RWPE2 (cell line): Measurements from ENCODE around the gene SPIRE2.
A peak's percentile ranks its signal among the peaks of the same experiment; 100 is the strongest.

ENCODE experiments used
- ATAC-seq: fragments of 200-7000 bp; cut with Tn5 transposase; 3 replicates; pipeline ENCODE4 v1.9.1; 2021; ENCODE audit warnings: low read depth
- DNase-seq: peaks from one replicate; pipeline ENCODE4 v3.0.0-alpha.2; 2020; ENCODE audit warnings: low spot score
- H3K27ac ChIP-seq: fragments of 450-650 bp; 2 replicates; pipeline ENCODE4 v1.5.1; 2017; ENCODE audit warnings: mild to moderate bottlenecking; ENCODE audit not compliant: poor library complexity, severe bottlenecking
- H3K27me3 ChIP-seq: fragments of 250-450 bp; sonication (Bioruptor Pico); 2 replicates; pipeline ENCODE4 v1.5.1; 2021; ENCODE audit warnings: mild to moderate bottlenecking, moderate library complexity; ENCODE audit not compliant: insufficient read depth, poor library complexity, severe bottlenecking
- H3K36me3 ChIP-seq: fragments of 250-450 bp; sonication (Bioruptor Pico); 2 replicates; pipeline ENCODE4 v1.5.1; 2020; ENCODE audit warnings: low read depth, mild to moderate bottlenecking, moderate library complexity
- H3K4me1 ChIP-seq: fragments of 250-450 bp; sonication (Bioruptor Pico); 2 replicates; pipeline ENCODE4 v1.5.1; 2021; ENCODE audit warnings: mild to moderate bottlenecking, moderate library complexity; ENCODE audit not compliant: insufficient read depth, poor library complexity, severe bottlenecking
- H3K4me3 ChIP-seq: fragments of 250-450 bp; sonication (Bioruptor Pico); 2 replicates; pipeline ENCODE4 v1.5.1; 2021; ENCODE audit warnings: mild to moderate bottlenecking, moderate library complexity; ENCODE audit not compliant: severe bottlenecking
- H3K9me3 ChIP-seq: fragments of 250-450 bp; sonication (Bioruptor Pico); 2 replicates; pipeline ENCODE4 v1.5.1; 2021; ENCODE audit warnings: mild to moderate bottlenecking, moderate library complexity; ENCODE audit not compliant: severe bottlenecking
- CTCF ChIP-seq: fragments of 450-650 bp; IDR thresholded peaks from one replicate; pipeline ENCODE4 v1.5.1; 2017; ENCODE audit warnings: mild to moderate bottlenecking, moderate library complexity; ENCODE audit not compliant: poor library complexity, severe bottlenecking

SPIRE2 gene

GRCh38 chr16:89915303-89916232 is 87.3 kb downstream of the SPIRE2 start:
- Histone ChIP-seq H3K4me1 (peaks cover 13% of the 10 kb centered on the region), H3K9me3 (no peaks in the 10 kb centered on the region), H3K27me3 (no peaks in the 10 kb centered on the region), H3K36me3 (no peaks in the 10 kb centered on the region; the same call in 1 of the 2 replicates), H3K4me3 (no peak overlapping the region), H3K27ac (no peak overlapping the region)
- no peak for TF ChIP-seq CTCF
- DNase-seq (no peak), ATAC-seq (no peak)

- Histone ChIP-seq H3K9me3 (no peaks in the 10 kb centered on the region), H3K4me1 (peaks cover 20% of the 10 kb centered on the region), H3K4me3 (peak overlapping the region; percentile 17), H3K36me3 (no peaks in the 10 kb centered on the region), H3K27me3 (no peaks in the 10 kb centered on the region), H3K27ac (peak overlapping the region; percentile 62)
- ATAC-seq (peak; percentile 51), DNase-seq (peak; percentile 89)
- no peak for TF ChIP-seq CTCF
These were observed 89.6 kb downstream of the SPIRE2 start for GRCh38 chr16:89917773-89918452.

GRCh38 chr16:89918453-89919347 is 90.4 kb downstream of the SPIRE2 start, which contains the start of gene MC1R:
MC1R (plus strand) TSS chr16:89918862; CDS start chr16:89919259, 397 bp downstream.
- peak; percentile 40 for TF ChIP-seq CTCF
- Histone ChIP-seq H3K36me3 (no peaks in the 10 kb centered on the region), H3K4me1 (peaks cover 20% of the 10 kb centered on the region), H3K27me3 (no peaks in the 10 kb centered on the region), H3K27ac (peak within 1 kb of the TSS; percentile 62), H3K9me3 (no peaks in the 10 kb centered on the region), H3K4me3 (peak within 1 kb of the TSS; percentile 17)
- ATAC-seq (no peak), DNase-seq (no peak)

- Histone ChIP-seq H3K36me3 (no peaks in the 10 kb centered on the region), H3K4me1 (peaks cover 22% of the 10 kb centered on the region), H3K9me3 (no peaks in the 10 kb centered on the region), H3K27ac (peak overlapping the region; percentile 99), H3K27me3 (no peaks in the 10 kb centered on the region), H3K4me3 (no peak overlapping the region)
- DNase-seq, result no peak
- no peak for ATAC-seq
- no peak for TF ChIP-seq CTCF
These were observed 91.5 kb downstream of the SPIRE2 start for GRCh38 chr16:89919535-89920406.
